ENCODE measurements around the gene GALNS. TPM values are rescaled to one million over a fixed set of nuclear protein-coding genes. Genes with fewer than 3 reads are reported as not detected.
A peak's percentile ranks its signal among the peaks of the same experiment; 100 is the strongest.
"Not testable (repeated sequence)": the region's sequence is repeated elsewhere in the genome, so short reads cannot be mapped to it uniquely, and the experiment has no call there.

Gene GALNS, protein sequence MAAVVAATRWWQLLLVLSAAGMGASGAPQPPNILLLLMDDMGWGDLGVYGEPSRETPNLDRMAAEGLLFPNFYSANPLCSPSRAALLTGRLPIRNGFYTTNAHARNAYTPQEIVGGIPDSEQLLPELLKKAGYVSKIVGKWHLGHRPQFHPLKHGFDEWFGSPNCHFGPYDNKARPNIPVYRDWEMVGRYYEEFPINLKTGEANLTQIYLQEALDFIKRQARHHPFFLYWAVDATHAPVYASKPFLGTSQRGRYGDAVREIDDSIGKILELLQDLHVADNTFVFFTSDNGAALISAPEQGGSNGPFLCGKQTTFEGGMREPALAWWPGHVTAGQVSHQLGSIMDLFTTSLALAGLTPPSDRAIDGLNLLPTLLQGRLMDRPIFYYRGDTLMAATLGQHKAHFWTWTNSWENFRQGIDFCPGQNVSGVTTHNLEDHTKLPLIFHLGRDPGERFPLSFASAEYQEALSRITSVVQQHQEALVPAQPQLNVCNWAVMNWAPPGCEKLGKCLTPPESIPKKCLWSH
- 10 to 100 TPM; 17.2 to 24.9 TPM for total RNA-seq
- long read RNA-seq, donor 1, partial matches to known transcripts, result 2 of 10 reads
- long read RNA-seq, donor 1, other reads (novel, unspliced or antisense), result 4 of 10 reads
- long read RNA-seq, donor 2, full-length matches to known transcripts, result 30 of 42 reads
- long read RNA-seq, donor 2, partial matches to known transcripts, result 3 of 42 reads
- long read RNA-seq, donor 2, other reads (novel, unspliced or antisense), result 9 of 42 reads

DNA sequence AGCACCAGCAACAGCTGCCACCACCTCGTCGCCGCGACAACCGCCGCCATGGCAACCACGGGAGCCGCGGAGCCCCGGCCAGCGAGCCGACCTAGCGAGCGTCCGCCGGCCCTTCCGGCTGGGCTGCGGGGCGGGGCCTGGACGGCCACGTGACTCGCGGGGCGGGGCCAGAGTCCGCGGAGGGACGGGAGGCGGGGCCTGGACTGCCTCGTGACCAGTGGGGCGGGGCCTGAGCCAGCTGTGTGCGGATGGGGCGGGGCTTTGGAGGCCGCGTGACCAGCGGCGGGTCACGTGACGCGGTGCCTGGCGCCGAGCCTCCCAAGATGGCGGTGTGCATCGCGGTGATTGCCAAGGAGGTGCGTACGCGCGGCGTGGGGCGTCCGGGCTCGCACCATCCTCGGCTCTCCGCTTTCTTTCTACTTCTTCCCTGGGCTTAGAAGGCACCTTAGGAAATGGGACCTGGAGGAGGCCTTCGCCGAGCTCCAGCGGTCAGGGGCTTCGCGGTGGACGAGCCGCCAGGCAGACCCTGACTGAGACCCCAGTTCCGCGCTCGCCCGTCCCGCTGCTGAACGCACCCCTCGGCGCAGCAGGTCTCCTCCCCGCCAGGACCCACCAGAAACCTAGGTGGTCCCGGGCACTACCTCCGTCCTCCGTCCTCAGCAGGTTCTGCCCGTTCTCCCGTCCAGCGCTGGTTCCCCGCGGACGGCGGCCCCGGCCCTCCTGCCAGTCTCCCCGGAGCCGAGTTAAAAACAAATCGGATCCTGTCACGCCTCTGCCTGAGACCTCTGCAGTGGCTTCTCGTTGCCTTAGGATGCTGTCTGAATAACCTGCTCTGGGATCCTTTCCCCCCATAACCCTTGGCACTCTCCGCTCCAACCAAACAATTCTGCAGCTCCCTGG lies at the start of gene GALNS, which contains the start of gene TRAPPC2L:
TSS of gene GALNS (minus strand) at position 120 of the 900 bp plus-strand sequence. CDS start at position 50, 70 bp downstream.
TSS of gene TRAPPC2L (plus strand) at position 300 of the 900 bp plus-strand sequence. CDS start at position 324, 24 bp downstream.
- intact Hi-C loops (cut with DNase I), result no loop called here
- peak; percentile 100 for DNase-seq (ENCODE audit: low spot score)

GRCh38 chr16:88906020-88906419 lies 49.3 kb upstream of the GALNS start:
- DNase-seq (ENCODE audit: low spot score), result no peak
- intact Hi-C loops (cut with DNase I), result no loop called here

- DNase-seq (ENCODE audit: low spot score), result no peak
- intact Hi-C loops (cut with DNase I), result no loop called here
These were observed 48.8 kb upstream of the GALNS start for GRCh38 chr16:88905563-88905962.

DNA sequence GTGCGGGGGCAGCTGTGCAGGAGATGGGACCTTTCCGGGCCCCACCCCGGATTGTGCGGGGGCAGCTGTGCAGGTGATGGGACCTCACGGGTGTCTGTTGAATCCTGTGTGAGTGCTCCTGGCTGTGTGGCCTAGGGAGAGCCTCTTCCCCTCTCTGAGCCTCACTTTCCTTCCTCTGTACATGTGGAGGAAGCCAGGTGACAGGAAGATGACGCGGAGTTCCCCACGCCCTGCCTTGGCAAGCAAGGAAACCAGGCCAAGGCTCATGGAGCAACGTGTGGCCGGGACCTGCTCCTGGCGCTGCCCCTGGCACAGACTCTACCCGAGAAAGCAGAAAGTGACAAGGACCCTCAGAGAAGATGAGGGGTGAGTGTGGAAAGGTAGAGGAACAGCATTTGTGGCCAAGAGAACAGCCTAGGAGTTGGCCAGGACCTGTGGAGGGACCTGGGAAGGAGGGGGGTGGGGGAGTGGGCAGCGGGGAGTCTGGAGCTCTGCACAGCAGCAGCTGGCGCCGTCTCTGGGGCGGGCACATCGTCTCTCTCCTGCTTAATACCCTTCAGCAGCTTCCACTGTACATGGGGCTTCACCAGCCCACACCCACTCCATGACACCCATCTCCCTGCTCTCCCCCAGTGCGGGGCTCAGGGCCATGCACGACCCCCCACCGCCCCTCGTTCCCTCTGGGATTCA lies 48.1 kb upstream of the GALNS start:
- no peak for DNase-seq (ENCODE audit: low spot score)
- intact Hi-C loops (cut with DNase I), result no loop called here

GRCh38 chr16:88903267-88903666 lies 46.5 kb upstream of the GALNS start:
- intact Hi-C loops (cut with DNase I), result no loop called here
- DNase-seq (ENCODE audit: low spot score), result no peak

GRCh38 chr16:88902744-88903143 lies 46.0 kb upstream of the GALNS start:
- intact Hi-C loops (cut with DNase I), result no loop called here

DNA sequence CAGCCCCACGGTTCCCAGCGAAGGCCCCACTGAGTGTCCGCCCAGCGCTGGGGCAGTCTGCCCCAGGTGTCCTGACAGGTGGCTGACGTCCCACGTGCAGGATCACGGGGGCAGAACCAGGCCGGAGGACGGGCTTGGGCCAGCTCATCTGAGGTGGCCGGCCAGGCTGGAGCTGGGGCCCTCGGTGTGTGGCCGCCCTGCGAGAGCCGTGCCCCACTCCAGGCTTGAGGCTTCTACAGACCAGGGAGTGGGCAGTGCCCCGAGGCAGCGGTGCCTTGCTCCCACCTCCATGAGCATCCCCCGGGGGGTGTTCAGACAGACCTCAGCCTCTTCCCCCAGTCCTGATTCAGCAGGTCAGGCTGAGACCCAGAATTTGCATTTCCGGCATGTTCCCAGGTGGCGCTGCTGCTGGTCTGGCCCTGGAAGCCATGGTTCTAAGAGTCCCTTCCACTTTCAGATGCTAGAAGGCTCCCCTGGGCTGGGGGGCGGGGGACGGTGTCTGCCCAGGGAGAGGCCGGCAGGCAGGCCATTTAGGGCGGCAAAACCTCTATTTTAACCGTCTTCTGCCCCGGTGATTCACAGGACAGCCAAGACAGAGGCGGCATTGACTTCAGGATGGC lies 45.1 kb upstream of the GALNS start:
- DNase-seq (ENCODE audit: low spot score), result no peak
- intact Hi-C loops (cut with DNase I), result no loop called here

More at GRCh38 chr16:88902744-88903143, 46.0 kb upstream of the GALNS start:
- DNase-seq (ENCODE audit: low spot score), result no peak

DNA sequence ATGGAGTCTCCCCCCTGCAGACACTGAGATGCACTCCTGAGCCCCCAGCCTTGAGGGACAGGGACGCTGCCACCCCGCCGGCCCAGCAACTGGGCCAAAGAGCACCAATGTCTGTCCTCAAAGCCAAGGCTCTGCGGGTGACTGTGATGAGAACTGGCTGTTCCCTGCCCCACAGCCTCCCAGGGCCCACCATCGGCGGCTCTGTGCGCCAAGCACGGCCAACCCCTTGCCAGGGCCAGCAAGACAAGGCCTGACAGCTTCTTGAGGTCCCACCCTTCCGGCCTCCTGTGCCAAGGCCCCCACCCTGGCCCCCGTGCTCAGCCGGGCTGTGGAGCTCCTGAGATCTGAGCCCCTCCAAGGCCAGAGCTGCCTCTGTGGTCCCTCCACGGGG lies 43.9 kb upstream of the GALNS start:
- intact Hi-C loops (cut with DNase I), result no loop called here
- no peak for DNase-seq (ENCODE audit: low spot score)

DNA sequence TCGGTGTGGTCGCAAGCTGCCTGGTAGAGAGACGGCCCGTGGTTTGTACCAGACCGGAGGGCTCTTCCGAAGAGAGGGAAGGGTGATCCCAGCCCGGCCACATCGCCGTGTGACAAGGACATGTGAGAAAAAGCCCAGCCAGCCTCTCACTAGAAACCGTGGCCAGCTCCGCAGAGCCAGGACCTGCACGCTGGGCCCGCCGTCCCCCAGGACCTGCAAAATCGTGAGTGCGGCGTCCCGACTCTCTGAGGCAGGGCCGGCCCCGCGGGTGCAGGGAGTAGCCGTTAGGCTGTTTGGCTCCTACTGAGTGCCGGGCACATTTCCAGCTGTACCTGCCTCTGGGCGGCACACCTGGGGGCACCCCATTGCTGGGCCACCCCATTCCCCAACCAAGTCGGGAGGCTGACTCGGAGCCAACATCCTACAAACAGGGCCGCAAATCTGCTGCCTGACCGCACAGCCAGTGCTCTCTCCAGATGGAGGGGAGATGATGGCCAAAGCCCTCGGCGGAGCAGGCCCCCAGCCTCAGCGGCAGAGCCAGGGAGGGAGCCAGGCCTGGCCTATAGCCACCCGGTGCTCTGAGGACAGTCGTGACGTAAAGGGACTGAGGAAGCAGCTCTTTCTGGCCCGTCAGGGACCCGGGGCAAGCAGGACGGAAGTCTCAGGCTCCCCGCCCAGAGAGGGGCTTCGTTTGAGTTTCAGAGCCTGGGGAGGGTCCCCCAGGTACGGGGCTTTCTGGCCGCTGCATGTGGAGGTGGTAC lies 43.3 kb upstream of the GALNS start:
- no peak for DNase-seq (ENCODE audit: low spot score)
- intact Hi-C loops (cut with DNase I), result no loop called here

GRCh38 chr16:88897696-88898425 lies 41.1 kb upstream of the GALNS start:
- no peak for DNase-seq (ENCODE audit: low spot score)
- intact Hi-C loops (cut with DNase I), result no loop called here

- intact Hi-C loops (cut with DNase I), result no loop called here
- no peak for DNase-seq (ENCODE audit: low spot score)
These were observed 39.7 kb upstream of the GALNS start for GRCh38 chr16:88896238-88897070.

GRCh38 chr16:88895335-88895734 lies 38.6 kb upstream of the GALNS start:
- intact Hi-C loops (cut with DNase I), result no loop called here

GRCh38 chr16:88894681-88895300 lies 38.0 kb upstream of the GALNS start:
- DNase-seq (ENCODE audit: low spot score), result no peak
- intact Hi-C loops (cut with DNase I), result no loop called here

More at GRCh38 chr16:88895335-88895734, 38.6 kb upstream of the GALNS start:
- DNase-seq (ENCODE audit: low spot score), result no peak

DNA sequence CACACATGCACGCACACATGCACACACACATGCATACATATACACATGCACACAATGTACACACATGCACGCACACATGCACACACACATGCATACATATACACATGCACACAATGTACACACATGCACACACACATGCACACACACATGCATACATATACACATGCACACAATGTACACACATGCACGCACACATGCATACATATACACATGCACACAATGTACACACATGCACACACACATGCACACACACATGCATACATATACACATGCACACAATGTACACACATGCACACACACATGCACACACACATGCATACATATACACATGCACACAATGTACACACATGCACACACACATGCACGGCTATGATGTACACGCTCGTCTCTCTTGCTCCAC lies 37.5 kb upstream of the GALNS start:
- intact Hi-C loops (cut with DNase I); DNase-seq (ENCODE audit: low spot score): not testable (repeated sequence)

DNA sequence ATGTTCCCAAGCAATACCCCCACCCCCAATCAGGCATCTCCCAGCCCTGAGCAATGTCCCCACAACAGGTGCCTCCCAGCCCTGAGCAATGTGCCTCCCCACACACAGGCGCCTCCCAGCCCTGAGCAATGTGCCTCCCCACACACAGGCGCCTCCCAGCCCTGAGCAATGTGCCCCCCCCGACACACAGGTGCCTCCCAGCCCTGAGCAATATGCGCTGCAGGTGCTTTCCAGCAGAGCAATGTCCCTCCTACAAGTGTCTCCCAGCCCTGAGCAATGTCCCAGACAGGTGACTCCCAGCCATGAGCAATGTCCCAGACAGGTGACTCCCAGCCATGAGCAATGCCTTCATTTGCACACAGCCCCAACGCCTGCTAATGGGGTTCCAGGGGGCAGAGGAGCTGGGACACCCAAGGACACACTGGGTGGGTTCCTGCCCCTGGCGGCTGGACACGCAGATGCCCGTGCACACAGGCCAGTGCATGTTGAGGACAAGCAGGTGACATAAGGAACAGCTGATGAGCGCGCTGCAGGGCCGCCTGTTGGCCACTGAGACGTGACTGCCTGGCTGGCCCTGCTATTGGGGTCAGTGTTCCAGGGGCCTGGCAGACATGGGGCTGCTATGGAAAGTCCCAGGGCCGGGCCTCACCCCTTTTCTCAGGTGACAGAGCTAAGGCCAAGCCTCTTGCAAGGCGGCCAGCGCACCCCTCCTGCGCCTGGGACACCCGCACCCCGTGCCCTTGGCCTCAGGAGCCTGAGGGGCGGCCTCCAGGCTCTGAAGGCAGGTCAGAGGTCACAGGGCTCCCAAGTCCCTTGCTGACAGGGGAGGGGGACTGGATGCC lies 36.6 kb upstream of the GALNS start:
- intact Hi-C loops (cut with DNase I), result no loop called here
- DNase-seq (ENCODE audit: low spot score), result no peak

All from posterior vena cava (tissue), 2 donors.